ENCODE measurements around the gene THAP3. TPM values are rescaled to one million over a fixed set of nuclear protein-coding genes. Genes with fewer than 3 reads are reported as not detected.
A peak's percentile ranks its signal among the peaks of the same experiment; 100 is the strongest.

The THAP3 gene
- total and polyA plus RNA-seq, 9 of the 15 experiments (the other 6 are each of a cell fraction or from before 2014, with no cell fraction given) = 1.9 to 31.2 (median 18.2) TPM

GRCh38 chr1:6601049-6601922, 23.4 kb upstream of the THAP3 start (continued):
- no peak for TF ChIP-seq MXD1 (CRISPR knock-in tag; IDR thresholded peaks at IDR 0.05; ENCODE audit: borderline replicate concordance, poor library complexity, severe bottlenecking)
- 0 out of 2 replicates have a peak, but pooled peaks have one; percentile 2 for TF ChIP-seq ZBTB1 (CRISPR knock-in tag; IDR thresholded peaks at IDR 0.05; ENCODE audit: borderline replicate concordance, low read depth)
- no peak for TF ChIP-seq SNAPC5 (CRISPR knock-in tag; IDR thresholded peaks at IDR 0.05)
- no peak; the same call in none of the 2 replicates for TF ChIP-seq VEZF1 (CRISPR knock-in tag; IDR thresholded peaks at IDR 0.05)
- no peak for TF ChIP-seq TFAM (CRISPR knock-in tag; conservative IDR thresholded peaks at IDR 0.05)
- TF ChIP-seq ZNF764 (CRISPR knock-in tag; IDR thresholded peaks at IDR 0.05; ENCODE audit: low read depth) = no peak
- TF ChIP-seq ZNF444 (CRISPR knock-in tag; IDR thresholded peaks at IDR 0.05) = no peak
- peak; percentile 65 for TF ChIP-seq ZNF175 (CRISPR knock-in tag; IDR thresholded peaks at IDR 0.05; ENCODE audit: low read depth)
- no peak for TF ChIP-seq CCNT2 (IDR thresholded peaks at IDR 0.05; ENCODE audit: borderline replicate concordance, extremely low read depth, insufficient read length, low read depth, low read length)
- no peak; the same call in 1 of the 2 replicates for TF ChIP-seq OTX1 (CRISPR knock-in tag; IDR thresholded peaks at IDR 0.05)
- TF ChIP-seq IFI16 (CRISPR knock-in tag; IDR thresholded peaks at IDR 0.05) = no peak
- TF ChIP-seq ZNF780A (CRISPR knock-in tag; IDR thresholded peaks at IDR 0.05) = no peak
- no peak for TF ChIP-seq ZNF274 (IDR thresholded peaks at IDR 0.05; ENCODE audit: borderline replicate concordance, low read depth, low read length)
- TF ChIP-seq FOXO4 (CRISPR knock-in tag; IDR thresholded peaks at IDR 0.05) = no peak
- TF ChIP-seq CXXC5 (CRISPR knock-in tag; IDR thresholded peaks at IDR 0.05) = peak; percentile 39
- no peak for TF ChIP-seq ZKSCAN8 (CRISPR knock-in tag; IDR thresholded peaks at IDR 0.05)
- TF ChIP-seq NFATC3 (IDR thresholded peaks at IDR 0.05) = no peak
- TF ChIP-seq CGGBP1 (CRISPR knock-in tag; IDR thresholded peaks at IDR 0.05) = no peak
- peak; percentile 59 for TF ChIP-seq POLR2G (IDR thresholded peaks at IDR 0.05; ENCODE audit: low read depth, low read length)

Measured in K562 (cell line).